CD4-positive, alpha-beta T cell (primary cell): Measurements from ENCODE around the gene ABCC8. TPM values are rescaled to one million over a fixed set of nuclear protein-coding genes. Genes with fewer than 3 reads are reported as not detected.

Experiments
- ATAC-seq: fragments of 200-7000 bp; cut with Tn5 transposase; one replicate; pipeline ENCODE4 v1.10.0; 2022; ENCODE audit warnings: mild to moderate bottlenecking; ENCODE audit not compliant: poor library complexity
- CTCF ChIA-PET: fragments of 350-600 bp; sonication (Branson Sonifier 250); formaldehyde crosslinking; loops from one replicate; lab custom pipeline; 2021; ENCODE audit warnings: antibody characterized with exemption, inconsistent platforms; lab: Charles Lee
- POLR2A ChIA-PET: fragments of 350-600 bp; sonication (Branson Sonifier 250); formaldehyde crosslinking; loops from one replicate; lab custom pipeline; 2021; ENCODE audit warnings: antibody characterized with exemption, inconsistent platforms; lab: Charles Lee
- DNase-seq, 14 experiments: peaks; one replicate each; pipeline ENCODE4 v3.0.0-alpha.2; 2013 to 2020; ENCODE audit warnings: mixed read lengths in 2 of 14
- H3K27ac ChIP-seq, 2 donors: one replicate each; pipeline versions ENCODE4 v1.5.1 to v1.7.0; 2013; ENCODE audit warnings: low read length in 2 of 2, low read depth in 1 of 2, mild to moderate bottlenecking in 1 of 2
- H3K27me3 ChIP-seq, 2 experiments: 1 replicate in 1 of 2; 2 replicates in 1 of 2; pipeline versions ENCODE4 v1.6.1 to v1.7.0; 2013; ENCODE audit warnings: low read length in 2 of 2, control low read depth in 1 of 2, mild to moderate bottlenecking in 1 of 2, moderate library complexity in 1 of 2; ENCODE audit not compliant: insufficient read depth in 2 of 2, control insufficient read depth in 1 of 2
- H3K36me3 ChIP-seq: one replicate; pipeline ENCODE4 v1.6.1; 2013; ENCODE audit warnings: low read length, control low read depth; ENCODE audit not compliant: insufficient read depth
- H3K4me1 ChIP-seq: one replicate; pipeline ENCODE4 v1.6.1; 2013; ENCODE audit warnings: low read length, control low read depth; ENCODE audit not compliant: insufficient read depth
- H3K4me3 ChIP-seq: one replicate; pipeline ENCODE4 v1.5.1; 2013; ENCODE audit warnings: mild to moderate bottlenecking, low read length, moderate library complexity
- H3K9me3 ChIP-seq, 2 experiments: 1 replicate in 1 of 2; 2 replicates in 1 of 2; pipeline versions ENCODE4 v1.6.1 to v1.7.0; 2013; ENCODE audit warnings: low read length in 2 of 2, mild to moderate bottlenecking in 2 of 2, control low read depth in 1 of 2, moderate library complexity in 1 of 2; ENCODE audit not compliant: control insufficient read depth in 1 of 2, insufficient read depth in 1 of 2
- H3K27ac Mint-ChIP-seq: one replicate; pipeline ENCODE4 v1.8.0; 2020; ENCODE audit warnings: mixed read lengths
- H3K27me3 Mint-ChIP-seq: one replicate; pipeline ENCODE4 v1.8.0; 2021; ENCODE audit warnings: mixed read lengths
- H3K36me3 Mint-ChIP-seq: one replicate; pipeline ENCODE4 v1.8.0; 2021; ENCODE audit warnings: low read depth, mixed read lengths
- H3K4me1 Mint-ChIP-seq: one replicate; pipeline ENCODE4 v1.8.0; 2021; ENCODE audit warnings: low read depth, mixed read lengths
- H3K4me3 Mint-ChIP-seq: one replicate; pipeline ENCODE4 v1.8.0; 2020; ENCODE audit warnings: mild to moderate bottlenecking, mixed read lengths
- H3K9me3 Mint-ChIP-seq: one replicate; pipeline ENCODE4 v1.8.0; 2020; ENCODE audit warnings: mixed read lengths
- intact Hi-C, 2 experiments: fragments of 100-400 bp; cut with DNase I in 1 of 2; cut with micrococcal nuclease in 1 of 2; formaldehyde crosslinking; loops; one replicate each; pipeline versions ENCODE4 v1.15.1 to v1.9.0; 2023 to 2025; cut with DNase I, micrococcal nuclease
- total RNA-seq, 174 experiments: library from RNA in 2 of 174; stranded (reverse) in 2 of 174; gene quantifications; one replicate each; pipeline ENCODE4 v1.2.3 and lab custom pipeline; 2021 to 2026
- TF ChIP-seq, protein P1 (sequence below): fragments of 200-600 bp; IDR thresholded peaks from one replicate; pipeline ENCODE4 v1.8.0; 2022; ENCODE audit warnings: antibody characterized with exemption, mild to moderate bottlenecking

ABCC8 gene
- total RNA-seq, 2 experiments from 2014 or later: not detected

DNA sequence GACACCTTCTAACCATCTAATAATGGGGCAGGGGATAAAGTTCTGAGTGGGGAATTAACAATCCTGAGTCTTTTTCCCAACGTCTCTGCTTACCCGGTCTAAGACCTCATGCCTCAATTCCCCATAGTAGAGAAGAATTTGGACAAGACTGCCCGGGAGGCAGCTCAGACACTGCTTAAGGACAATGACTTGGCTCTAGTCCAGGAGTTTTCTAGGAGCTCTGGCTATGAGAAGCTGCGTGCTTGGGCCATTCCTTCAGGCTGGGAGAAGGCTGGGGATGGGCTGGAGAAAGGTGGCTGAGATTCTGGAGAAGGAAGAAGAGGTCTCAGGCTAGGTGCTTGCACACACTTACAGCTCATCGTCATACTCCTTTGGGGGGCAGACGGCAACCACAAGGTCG lies 19.8 kb upstream of the ABCC8 start:
- H3K36me3 ChIP-seq: no peaks in the 10 kb centered on the region
- no peak overlapping the region for H3K27ac ChIP-seq
- no peaks in the 10 kb centered on the region for H3K4me1 ChIP-seq
- H3K4me3 ChIP-seq: no peak overlapping the region
- POLR2A ChIA-PET: no interaction called here
- no peak for ATAC-seq
- H3K4me1 Mint-ChIP-seq: no peaks in the 10 kb centered on the region
- H3K27me3 Mint-ChIP-seq: peaks cover 4% of the 10 kb centered on the region
- H3K9me3 Mint-ChIP-seq: no peaks in the 10 kb centered on the region
- H3K27me3 ChIP-seq: no peaks in the 10 kb centered on the region
- H3K9me3 ChIP-seq: no peaks in the 10 kb centered on the region
- H3K4me3 Mint-ChIP-seq: no peak overlapping the region
- CTCF ChIA-PET: no interaction called here
- intact Hi-C loops: no loop called here
- no peak for DNase-seq
- TF ChIP-seq, protein P1, sequence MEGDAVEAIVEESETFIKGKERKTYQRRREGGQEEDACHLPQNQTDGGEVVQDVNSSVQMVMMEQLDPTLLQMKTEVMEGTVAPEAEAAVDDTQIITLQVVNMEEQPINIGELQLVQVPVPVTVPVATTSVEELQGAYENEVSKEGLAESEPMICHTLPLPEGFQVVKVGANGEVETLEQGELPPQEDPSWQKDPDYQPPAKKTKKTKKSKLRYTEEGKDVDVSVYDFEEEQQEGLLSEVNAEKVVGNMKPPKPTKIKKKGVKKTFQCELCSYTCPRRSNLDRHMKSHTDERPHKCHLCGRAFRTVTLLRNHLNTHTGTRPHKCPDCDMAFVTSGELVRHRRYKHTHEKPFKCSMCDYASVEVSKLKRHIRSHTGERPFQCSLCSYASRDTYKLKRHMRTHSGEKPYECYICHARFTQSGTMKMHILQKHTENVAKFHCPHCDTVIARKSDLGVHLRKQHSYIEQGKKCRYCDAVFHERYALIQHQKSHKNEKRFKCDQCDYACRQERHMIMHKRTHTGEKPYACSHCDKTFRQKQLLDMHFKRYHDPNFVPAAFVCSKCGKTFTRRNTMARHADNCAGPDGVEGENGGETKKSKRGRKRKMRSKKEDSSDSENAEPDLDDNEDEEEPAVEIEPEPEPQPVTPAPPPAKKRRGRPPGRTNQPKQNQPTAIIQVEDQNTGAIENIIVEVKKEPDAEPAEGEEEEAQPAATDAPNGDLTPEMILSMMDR: no peak
- no peaks in the 10 kb centered on the region for H3K36me3 Mint-ChIP-seq
- H3K27ac Mint-ChIP-seq: no peak overlapping the region

DNA sequence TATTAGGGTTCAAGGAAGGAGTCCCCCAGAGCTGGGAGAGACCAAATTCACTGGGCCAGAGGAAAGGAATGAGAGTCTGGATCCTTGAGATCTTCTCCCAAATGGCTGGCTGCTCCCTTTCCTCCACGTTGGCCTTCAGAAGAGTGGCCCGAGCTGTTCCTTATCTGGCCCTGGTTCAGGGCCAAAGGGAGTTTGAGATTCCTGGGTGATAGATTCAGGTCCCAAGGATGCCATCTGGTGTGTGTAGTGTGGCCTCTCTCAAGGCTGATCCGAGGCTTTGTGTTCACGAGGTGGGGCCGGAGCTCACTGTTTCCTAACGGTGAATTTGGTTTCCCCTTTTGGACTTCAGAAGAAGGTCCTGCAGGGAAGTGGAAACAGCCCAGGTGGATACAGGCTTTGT lies 17.4 kb upstream of the ABCC8 start:
- Mint-ChIP-seq H3K27me3 (peaks cover 19% of the 10 kb centered on the region), H3K36me3 (no peaks in the 10 kb centered on the region), H3K4me3 (no peak overlapping the region), H3K27ac (no peak overlapping the region), H3K9me3 (no peaks in the 10 kb centered on the region), H3K4me1 (no peaks in the 10 kb centered on the region)
- no peak overlapping the region for H3K4me3 ChIP-seq
- TF ChIP-seq, protein P1: no peak
- no peaks in the 10 kb centered on the region for H3K36me3 ChIP-seq
- CTCF ChIA-PET: no interaction called here
- no peaks in the 10 kb centered on the region for H3K4me1 ChIP-seq
- POLR2A ChIA-PET: no interaction called here
- H3K9me3 ChIP-seq: no peaks in the 10 kb centered on the region
- H3K27me3 ChIP-seq: peaks cover 0 to 2% of the 10 kb centered on the region in 2 experiments
- ATAC-seq (no peak), DNase-seq (no peak)
- no peak overlapping the region for H3K27ac ChIP-seq
- intact Hi-C loops: no loop called here

DNA sequence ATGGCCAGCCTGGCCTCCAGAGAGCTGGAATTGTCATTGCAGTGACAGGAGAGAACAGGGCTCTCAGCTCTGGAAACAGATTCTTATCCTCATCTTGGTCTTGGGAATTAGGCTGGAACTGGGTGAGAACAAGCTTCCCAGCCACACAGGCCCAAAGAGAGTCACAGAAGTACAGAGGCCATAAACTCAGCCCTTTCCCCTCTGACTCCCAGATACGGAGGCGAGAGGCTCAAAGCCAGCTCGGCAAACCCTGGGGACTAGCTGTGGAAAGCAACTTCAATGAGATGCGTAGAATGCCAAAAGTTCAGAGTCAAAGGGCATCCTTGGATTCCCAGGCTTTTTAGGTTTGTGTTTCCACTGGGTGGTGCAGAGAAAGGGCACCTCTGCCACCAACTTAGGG lies 14.3 kb upstream of the ABCC8 start:
- Mint-ChIP-seq H3K36me3 (no peaks in the 10 kb centered on the region), H3K4me1 (no peaks in the 10 kb centered on the region), H3K27ac (no peak overlapping the region), H3K4me3 (no peak overlapping the region), H3K27me3 (peaks cover 37% of the 10 kb centered on the region), H3K9me3 (no peaks in the 10 kb centered on the region)
- TF ChIP-seq, protein P1: no peak
- intact Hi-C loops: no loop called here
- ChIA-PET CTCF (no interaction called here), POLR2A (no interaction called here)
- Histone ChIP-seq H3K36me3 (no peaks in the 10 kb centered on the region), H3K27me3 (peaks cover 0 to 4% of the 10 kb centered on the region in 2 experiments), H3K27ac (no peak overlapping the region), H3K4me1 (no peaks in the 10 kb centered on the region), H3K9me3 (no peaks in the 10 kb centered on the region), H3K4me3 (no peak overlapping the region)
- ATAC-seq (no peak), DNase-seq (no peak)
